ENCODE measurements around the gene RIMOC1. TPM values are rescaled to one million over a fixed set of nuclear protein-coding genes. Genes with fewer than 3 reads are reported as not detected.

Gene RIMOC1
- total RNA-seq, 1 donor from 2014 or later = 31.5 TPM

- no peak overlapping the region for H3K27ac Mint-ChIP-seq (ENCODE audit: unreplicated experiment)
- no peaks in the 10 kb centered on the region for H3K9me3 Mint-ChIP-seq (ENCODE audit: unreplicated experiment)
- peaks cover 11% of the 10 kb centered on the region for H3K36me3 Mint-ChIP-seq (ENCODE audit: low read depth, unreplicated experiment)
- peaks cover 4% of the 10 kb centered on the region for H3K4me1 Mint-ChIP-seq (ENCODE audit: unreplicated experiment)
- DNase-seq (ENCODE audit: low spot score) = no peak
- no peak for TF ChIP-seq CTCF (IDR thresholded peaks at IDR 0.05; ENCODE audit: unreplicated experiment)
- H3K4me3 Mint-ChIP-seq (ENCODE audit: unreplicated experiment) = no peak overlapping the region
- H3K27me3 Mint-ChIP-seq (ENCODE audit: unreplicated experiment) = peaks cover 3% of the 10 kb centered on the region
Measured at GRCh38 chr5:41921874-41922273, 17.7 kb downstream of the RIMOC1 start.

GRCh38 chr5:41924526-41924871, 20.4 kb downstream of the RIMOC1 start:
- Mint-ChIP-seq H3K4me1 (ENCODE audit: unreplicated experiment) (peaks cover 4% of the 10 kb centered on the region), H3K27ac (ENCODE audit: unreplicated experiment) (peak overlapping the region; percentile 96), H3K9me3 (ENCODE audit: unreplicated experiment) (no peaks in the 10 kb centered on the region), H3K4me3 (ENCODE audit: unreplicated experiment) (peak overlapping the region; percentile 88), H3K36me3 (ENCODE audit: low read depth, unreplicated experiment) (no peaks in the 10 kb centered on the region), H3K27me3 (ENCODE audit: unreplicated experiment) (peaks cover 3% of the 10 kb centered on the region)
- TF ChIP-seq CTCF (IDR thresholded peaks at IDR 0.05; ENCODE audit: unreplicated experiment) = no peak
- no peak for DNase-seq (ENCODE audit: low spot score)

- Mint-ChIP-seq H3K4me3 (ENCODE audit: unreplicated experiment) (peak within 1 kb of the TSS; percentile 88), H3K27me3 (ENCODE audit: unreplicated experiment) (peaks cover 3% of the 10 kb centered on the region), H3K9me3 (ENCODE audit: unreplicated experiment) (no peaks in the 10 kb centered on the region), H3K27ac (ENCODE audit: unreplicated experiment) (peak within 1 kb of the TSS; percentile 96), H3K4me1 (ENCODE audit: unreplicated experiment) (peaks cover 4% of the 10 kb centered on the region), H3K36me3 (ENCODE audit: low read depth, unreplicated experiment) (no peaks in the 10 kb centered on the region)
- peak; percentile 77 for DNase-seq (ENCODE audit: low spot score)
- TF ChIP-seq CTCF (IDR thresholded peaks at IDR 0.05; ENCODE audit: unreplicated experiment) = no peak
Measured at GRCh38 chr5:41924872-41925554, 20.9 kb downstream of the RIMOC1 start, which contains the start of gene FBXO4. FBXO4 (plus strand) TSS chr5:41925281; CDS start chr5:41925310, 29 bp downstream.

GRCh38 chr5:41925555-41925951, 21.4 kb downstream of the RIMOC1 start:
- Mint-ChIP-seq H3K4me3 (ENCODE audit: unreplicated experiment) (peak overlapping the region; percentile 83), H3K36me3 (ENCODE audit: low read depth, unreplicated experiment) (no peaks in the 10 kb centered on the region), H3K9me3 (ENCODE audit: unreplicated experiment) (no peaks in the 10 kb centered on the region), H3K27ac (ENCODE audit: unreplicated experiment) (peak overlapping the region; percentile 22), H3K27me3 (ENCODE audit: unreplicated experiment) (peaks cover 3% of the 10 kb centered on the region), H3K4me1 (ENCODE audit: unreplicated experiment) (peaks cover 4% of the 10 kb centered on the region)
- DNase-seq (ENCODE audit: low spot score) = peak; percentile 15
- no peak for TF ChIP-seq CTCF (IDR thresholded peaks at IDR 0.05; ENCODE audit: unreplicated experiment)

- no peaks in the 10 kb centered on the region for H3K36me3 Mint-ChIP-seq (ENCODE audit: low read depth, unreplicated experiment)
- no peak for DNase-seq (ENCODE audit: low spot score)
Measured at GRCh38 chr5:41927604-41928003, 23.5 kb downstream of the RIMOC1 start.

More at GRCh38 chr5:41927604-41928003, 23.5 kb downstream of the RIMOC1 start:
- TF ChIP-seq CTCF (IDR thresholded peaks at IDR 0.05; ENCODE audit: unreplicated experiment) = no peak
- Mint-ChIP-seq H3K27me3 (ENCODE audit: unreplicated experiment) (peaks cover 3% of the 10 kb centered on the region), H3K4me3 (ENCODE audit: unreplicated experiment) (no peak overlapping the region), H3K27ac (ENCODE audit: unreplicated experiment) (no peak overlapping the region), H3K9me3 (ENCODE audit: unreplicated experiment) (no peaks in the 10 kb centered on the region), H3K4me1 (ENCODE audit: unreplicated experiment) (peaks cover 4% of the 10 kb centered on the region)
